Measurements from ENCODE around the gene AKAP13.
A peak's percentile ranks its signal among the peaks of the same experiment; 100 is the strongest.

Gene AKAP13

DNA sequence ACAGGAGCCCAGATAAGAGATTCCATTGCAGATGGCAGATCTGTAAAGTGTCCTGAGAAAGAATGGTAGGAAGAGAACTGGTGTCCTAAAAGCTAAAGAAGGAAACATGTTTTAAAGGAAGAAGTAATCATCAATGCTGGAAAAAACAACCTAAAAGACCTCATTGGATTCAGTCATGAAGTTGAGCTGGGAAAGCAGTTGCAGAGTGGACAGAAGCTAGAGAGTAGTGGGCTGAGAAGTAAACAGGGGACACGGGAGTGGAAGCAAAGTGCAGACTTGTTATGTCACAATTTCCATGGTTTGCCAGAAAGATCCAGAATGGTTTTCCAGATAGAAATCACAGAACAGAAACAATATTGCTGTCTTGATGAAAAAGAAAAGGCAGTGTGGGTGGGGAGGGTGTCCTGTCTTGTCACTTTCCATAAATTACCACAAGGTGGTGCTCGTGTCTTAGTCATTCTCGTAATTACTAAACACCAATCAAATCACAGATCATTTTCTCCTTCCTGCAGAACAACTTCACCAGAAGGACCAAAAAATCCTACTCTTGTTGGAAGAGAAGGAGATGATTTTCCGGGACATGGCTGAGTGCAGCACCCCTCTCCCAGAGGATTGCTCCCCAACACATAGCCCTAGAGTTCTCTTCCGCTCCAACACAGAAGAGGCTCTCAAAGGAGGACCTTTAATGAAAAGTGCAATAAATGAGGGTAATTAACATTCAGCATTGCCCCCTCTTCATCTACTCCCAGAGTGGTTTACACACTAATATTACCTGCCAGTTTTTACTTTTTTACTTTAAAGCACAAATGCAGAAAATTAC, 349.8 kb downstream of the AKAP13 start:
- Histone ChIP-seq H3K9me3 (ENCODE audit: control insufficient read depth, insufficient read depth, low read depth, low read length) (peaks cover 2% of the 10 kb centered on the region; the same call in 1 of the 2 replicates), H3K4me1 (ENCODE audit: control insufficient read depth, insufficient read depth, low read length) (no peaks in the 10 kb centered on the region), H3K36me3 (ENCODE audit: control insufficient read depth in 2 of 2, insufficient read depth in 1 of 2, low read length in 2 of 2) (peaks cover 34 to 69% of the 10 kb centered on the region in 2 experiments), H3K4me3 (ENCODE audit: low read depth, low read length) (no peak overlapping the region), H3K27ac (ENCODE audit: extremely low read depth, low read depth, low read length) (no peak overlapping the region)
- ChIA-PET POLR2A (no interaction called here), CTCF (interaction anchor here (0.6 to 2.6 kb wide), 43 partner anchors 10 to 1113 kb away, joined by 3 to 30 read pairs (median 4); no protein-coding TSS in a partner anchor)
- TF ChIP-seq ZNF292 (tag by site-specific recombination; IDR thresholded peaks at IDR 0.05; ENCODE audit: borderline replicate concordance, low read depth): no peak
- no peak for TF ChIP-seq ZNF549 (tag by site-specific recombination; IDR thresholded peaks at IDR 0.05)
- TF ChIP-seq ZBTB17 (tag by site-specific recombination; IDR thresholded peaks at IDR 0.05): peak; percentile 47; the same call in 1 of the 2 replicates
- TF ChIP-seq ZNF138 (tag by site-specific recombination; IDR thresholded peaks at IDR 0.05; ENCODE audit: borderline replicate concordance): no peak
- peak; percentile 17; the same call in 1 of the 2 replicates for TF ChIP-seq EGR2 (tag by site-specific recombination; IDR thresholded peaks at IDR 0.05; ENCODE audit: low read depth)
- peak; percentile 32; the same call in 1 of the 2 replicates for TF ChIP-seq ZFHX2 (tag by site-specific recombination; conservative IDR thresholded peaks at IDR 0.05)
- TF ChIP-seq ZNF654 (tag by site-specific recombination; IDR thresholded peaks at IDR 0.05; ENCODE audit: low read depth): peak; percentile 85
- TF ChIP-seq ZNF610 (tag by site-specific recombination; IDR thresholded peaks at IDR 0.05; ENCODE audit: borderline replicate concordance): no peak
- TF ChIP-seq CTCF (tag by site-specific recombination; IDR thresholded peaks at IDR 0.05): peak; percentile 62
- 0 out of 2 replicates have a peak, but pooled peaks have one; percentile 20 for TF ChIP-seq ZNF600 (tag by site-specific recombination; IDR thresholded peaks at IDR 0.05)
- TF ChIP-seq, protein P1, sequence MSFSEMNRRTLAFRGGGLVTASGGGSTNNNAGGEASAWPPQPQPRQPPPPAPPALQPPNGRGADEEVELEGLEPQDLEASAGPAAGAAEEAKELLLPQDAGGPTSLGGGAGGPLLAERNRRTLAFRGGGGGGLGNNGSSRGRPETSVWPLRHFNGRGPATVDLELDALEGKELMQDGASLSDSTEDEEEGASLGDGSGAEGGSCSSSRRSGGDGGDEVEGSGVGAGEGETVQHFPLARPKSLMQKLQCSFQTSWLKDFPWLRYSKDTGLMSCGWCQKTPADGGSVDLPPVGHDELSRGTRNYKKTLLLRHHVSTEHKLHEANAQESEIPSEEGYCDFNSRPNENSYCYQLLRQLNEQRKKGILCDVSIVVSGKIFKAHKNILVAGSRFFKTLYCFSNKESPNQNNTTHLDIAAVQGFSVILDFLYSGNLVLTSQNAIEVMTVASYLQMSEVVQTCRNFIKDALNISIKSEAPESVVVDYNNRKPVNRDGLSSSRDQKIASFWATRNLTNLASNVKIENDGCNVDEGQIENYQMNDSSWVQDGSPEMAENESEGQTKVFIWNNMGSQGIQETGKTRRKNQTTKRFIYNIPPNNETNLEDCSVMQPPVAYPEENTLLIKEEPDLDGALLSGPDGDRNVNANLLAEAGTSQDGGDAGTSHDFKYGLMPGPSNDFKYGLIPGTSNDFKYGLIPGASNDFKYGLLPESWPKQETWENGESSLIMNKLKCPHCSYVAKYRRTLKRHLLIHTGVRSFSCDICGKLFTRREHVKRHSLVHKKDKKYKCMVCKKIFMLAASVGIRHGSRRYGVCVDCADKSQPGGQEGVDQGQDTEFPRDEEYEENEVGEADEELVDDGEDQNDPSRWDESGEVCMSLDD (tag by site-specific recombination; IDR thresholded peaks at IDR 0.05): no peak
- TF ChIP-seq, protein P2, sequence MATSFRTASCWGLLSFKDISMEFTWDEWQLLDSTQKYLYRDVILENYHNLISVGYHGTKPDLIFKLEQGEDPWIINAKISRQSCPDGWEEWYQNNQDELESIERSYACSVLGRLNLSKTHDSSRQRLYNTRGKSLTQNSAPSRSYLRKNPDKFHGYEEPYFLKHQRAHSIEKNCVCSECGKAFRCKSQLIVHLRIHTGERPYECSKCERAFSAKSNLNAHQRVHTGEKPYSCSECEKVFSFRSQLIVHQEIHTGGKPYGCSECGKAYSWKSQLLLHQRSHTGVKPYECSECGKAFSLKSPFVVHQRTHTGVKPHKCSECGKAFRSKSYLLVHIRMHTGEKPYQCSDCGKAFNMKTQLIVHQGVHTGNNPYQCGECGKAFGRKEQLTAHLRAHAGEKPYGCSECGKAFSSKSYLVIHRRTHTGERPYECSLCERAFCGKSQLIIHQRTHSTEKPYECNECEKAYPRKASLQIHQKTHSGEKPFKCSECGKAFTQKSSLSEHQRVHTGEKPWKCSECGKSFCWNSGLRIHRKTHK (tag by site-specific recombination; IDR thresholded peaks at IDR 0.05): no peak
- no peak for TF ChIP-seq ZNF274 (IDR thresholded peaks at IDR 0.05; ENCODE audit: low read length)
- no peak for TF ChIP-seq ZNF274 (tag by site-specific recombination; IDR thresholded peaks at IDR 0.05; ENCODE audit: borderline replicate concordance)
- no peak for TF ChIP-seq WT1 (tag by site-specific recombination; IDR thresholded peaks at IDR 0.05)

DNA sequence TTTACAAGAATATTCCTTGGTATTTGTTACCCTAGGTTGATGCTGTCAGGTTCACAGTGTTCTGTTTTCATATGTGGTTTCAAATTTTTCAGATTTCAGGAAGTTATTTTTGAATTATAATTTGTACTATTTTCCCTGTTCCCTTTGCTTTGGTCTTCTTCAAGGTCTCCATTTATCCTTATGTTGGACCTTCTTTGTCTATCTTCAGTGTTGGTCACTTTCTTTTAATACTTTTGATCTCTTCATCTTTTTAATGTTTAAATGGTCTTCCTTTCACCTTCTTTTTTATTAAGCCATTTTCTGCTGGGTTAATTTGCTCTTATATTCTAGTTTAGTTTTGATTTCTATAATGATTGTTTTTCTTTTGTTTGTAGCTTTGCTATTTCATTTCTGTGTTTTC, 353.0 kb downstream of the AKAP13 start:
- Histone ChIP-seq H3K9me3 (ENCODE audit: control insufficient read depth, insufficient read depth, low read depth, low read length) (peaks cover 2% of the 10 kb centered on the region; the same call in 1 of the 2 replicates), H3K4me3 (ENCODE audit: low read depth, low read length) (no peak overlapping the region), H3K4me1 (ENCODE audit: control insufficient read depth, insufficient read depth, low read length) (no peaks in the 10 kb centered on the region), H3K36me3 (ENCODE audit: control insufficient read depth in 2 of 2, insufficient read depth in 1 of 2, low read length in 2 of 2) (peaks cover 51 to 59% of the 10 kb centered on the region in 2 experiments), H3K27ac (ENCODE audit: extremely low read depth, low read depth, low read length) (no peak overlapping the region)
- CTCF ChIA-PET: interaction anchor here (0.7 to 0.8 kb wide), 4 partner anchors 42 to 1656 kb away, joined by 3 to 4 read pairs (median 3); no protein-coding TSS in a partner anchor
- POLR2A ChIA-PET: no interaction called here
- TF ChIP-seq ZBTB7A (tag by site-specific recombination; IDR thresholded peaks at IDR 0.05; ENCODE audit: low read depth) (no peak), ZNF280C (tag by site-specific recombination; IDR thresholded peaks at IDR 0.05) (no peak), ZFP69B (tag by site-specific recombination; IDR thresholded peaks at IDR 0.05) (no peak), ZNF701 (tag by site-specific recombination; IDR thresholded peaks at IDR 0.05) (no peak), ZSCAN16 (tag by site-specific recombination; IDR thresholded peaks at IDR 0.05) (no peak), ZNF530 (tag by site-specific recombination; IDR thresholded peaks at IDR 0.05; ENCODE audit: low read depth) (no peak), ZFHX2 (tag by site-specific recombination; conservative IDR thresholded peaks at IDR 0.05) (no peak), ZNF274 (IDR thresholded peaks at IDR 0.05; ENCODE audit: low read length) (no peak), ZNF274 (tag by site-specific recombination; IDR thresholded peaks at IDR 0.05; ENCODE audit: borderline replicate concordance) (no peak), ZNF677 (tag by site-specific recombination; IDR thresholded peaks at IDR 0.05) (no peak), ZNF626 (tag by site-specific recombination; IDR thresholded peaks at IDR 0.05) (peak; percentile 59; the same call in 1 of the 2 replicates), SETDB1 (IDR thresholded peaks at IDR 0.05; ENCODE audit: insufficient read length, low read length) (peak; percentile 85)

Data from HEK293 (cell line).